Activated CD8-positive, alpha-beta memory T cell treated with anti-CD3 and anti-CD28 coated beads, Interleukin-2, amount 10 ng/mL, durations not matched to agents 7 days and 5 days (primary cell): Measurements from ENCODE around the gene IFNGR1. TPM values are rescaled to one million over a fixed set of nuclear protein-coding genes. Genes with fewer than 3 reads are reported as not detected.

Experiments used
- ATAC-seq: fragments of 150-1000 bp; cut with Tn5 transposase; one replicate; pipeline ENCODE4 v1.10.0; 2021; ENCODE audit warnings: moderate library complexity
- CTCF ChIA-PET: fragments of 350-600 bp; sonication (Branson Sonifier 250); formaldehyde crosslinking; loops from one replicate; lab custom pipeline; 2021; ENCODE audit warnings: antibody characterized with exemption; lab: Charles Lee
- DNase-seq: peaks from one replicate; pipeline ENCODE4 v3.0.0-alpha.2; 2020
- H3K27ac Mint-ChIP-seq: one replicate; pipeline ENCODE4 v1.8.0; 2021; ENCODE audit warnings: mild to moderate bottlenecking, mixed read lengths
- H3K27me3 Mint-ChIP-seq: one replicate; pipeline ENCODE4 v1.8.0; 2021; ENCODE audit warnings: mixed read lengths
- H3K36me3 Mint-ChIP-seq: one replicate; pipeline ENCODE4 v1.8.0; 2021; ENCODE audit warnings: mild to moderate bottlenecking, mixed read lengths
- H3K4me1 Mint-ChIP-seq: one replicate; pipeline ENCODE4 v1.8.0; 2021; ENCODE audit warnings: mixed read lengths
- H3K4me3 Mint-ChIP-seq: one replicate; pipeline ENCODE4 v1.8.0; 2021; ENCODE audit warnings: mild to moderate bottlenecking, moderate library complexity, mixed read lengths
- H3K9me3 Mint-ChIP-seq: one replicate; pipeline ENCODE4 v1.8.0; 2022; ENCODE audit warnings: low read depth, mixed read lengths
- total RNA-seq, 2 experiments: library from RNA; stranded (reverse); gene quantifications; one replicate each; pipeline ENCODE4 v1.2.3, GENCODE V29; 2021

Gene IFNGR1
- 10 to 100 TPM; 13.3 to 18.2 TPM for total RNA-seq

- Mint-ChIP-seq H3K36me3 (peaks cover 9% of the 10 kb centered on the region), H3K4me1 (peaks cover 33% of the 10 kb centered on the region), H3K9me3 (no peaks in the 10 kb centered on the region), H3K27ac (peak within 1 kb of the TSS; percentile 95), H3K4me3 (peak within 1 kb of the TSS; percentile 96), H3K27me3 (no peaks in the 10 kb centered on the region)
- CTCF ChIA-PET, result no interaction called here
- DNase-seq, result peak; percentile 96
- ATAC-seq, result peak; percentile 97
Observed at GRCh38 chr6:137218917-137219663, at the start of gene IFNGR1. TSS of gene IFNGR1 (minus strand) at chr6:137219385. CDS start at chr6:137219327, 58 bp downstream.

DNA sequence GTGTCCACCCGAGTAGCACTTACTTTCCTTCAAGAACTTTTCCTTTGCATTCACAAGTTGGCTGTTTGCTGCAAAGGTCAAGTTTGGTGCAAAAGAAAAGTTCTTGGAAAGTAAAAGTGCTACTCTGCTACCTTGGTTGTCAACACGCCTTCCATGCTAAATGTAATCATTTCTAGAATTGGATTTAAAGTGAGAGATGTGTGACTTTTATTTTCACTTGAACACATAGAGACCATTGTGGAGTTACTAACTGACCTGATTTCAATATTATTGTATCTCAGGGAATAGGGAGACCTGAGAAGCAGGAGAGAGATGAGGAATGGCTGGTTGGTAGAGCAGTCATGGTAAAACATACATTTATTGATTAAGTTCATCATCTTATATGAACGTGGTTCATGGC, 49.7 kb upstream of the IFNGR1 start:
- Mint-ChIP-seq H3K4me1 (peaks cover 10% of the 10 kb centered on the region), H3K36me3 (no peaks in the 10 kb centered on the region), H3K9me3 (no peaks in the 10 kb centered on the region), H3K27ac (no peak overlapping the region), H3K4me3 (no peak overlapping the region), H3K27me3 (peaks cover 42% of the 10 kb centered on the region)
- CTCF ChIA-PET, result interaction anchor here (1.1 to 1.4 kb wide), 2 partner anchors 9 to 26 kb away, joined by 3 read pairs; no protein-coding TSS in a partner anchor
- ATAC-seq (no peak), DNase-seq (no peak)

GRCh38 chr6:137266309-137266586, 47.1 kb upstream of the IFNGR1 start:
- Mint-ChIP-seq H3K4me3 (no peak overlapping the region), H3K9me3 (no peaks in the 10 kb centered on the region), H3K27ac (no peak overlapping the region), H3K4me1 (peaks cover 21% of the 10 kb centered on the region), H3K27me3 (peaks cover 44% of the 10 kb centered on the region), H3K36me3 (no peaks in the 10 kb centered on the region)
- no peak for DNase-seq
- CTCF ChIA-PET, result no interaction called here
- no peak for ATAC-seq

DNA sequence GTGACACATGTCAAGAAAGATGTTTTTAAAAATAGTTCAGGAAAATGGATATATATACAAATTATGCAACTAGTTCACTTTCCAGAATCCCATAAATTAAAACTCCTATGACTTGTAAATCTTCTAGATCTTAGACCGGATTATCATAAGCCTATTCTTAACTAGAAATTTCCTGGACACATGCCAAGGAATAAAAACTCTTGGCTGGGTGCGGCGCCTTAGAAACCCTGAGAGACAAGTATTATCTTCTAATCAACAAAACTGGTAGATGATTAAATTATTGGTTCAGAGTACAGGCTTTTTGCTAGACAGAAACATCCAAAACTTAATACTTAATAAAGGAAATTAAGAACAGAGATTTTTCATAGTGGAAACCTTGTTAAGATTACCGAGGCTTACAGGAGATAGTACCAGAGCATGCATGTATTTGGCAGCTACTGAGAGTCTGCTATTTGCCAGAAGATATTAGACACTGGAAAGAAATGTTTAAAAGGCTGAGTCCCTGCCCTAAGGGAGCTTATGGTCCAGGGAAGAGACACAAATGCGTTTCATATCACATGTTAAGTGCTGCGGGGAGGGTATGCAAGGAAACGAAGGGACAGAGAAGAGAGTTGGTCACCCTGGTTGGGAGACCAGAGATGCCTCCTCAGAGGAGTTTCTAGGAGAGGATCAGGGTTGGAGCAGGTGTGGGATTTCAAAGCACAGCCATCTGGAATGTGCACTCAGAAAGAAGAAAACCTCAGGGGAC, 46.5 kb upstream of the IFNGR1 start:
- ATAC-seq (no peak), DNase-seq (no peak)
- Mint-ChIP-seq H3K4me3 (no peak overlapping the region), H3K27ac (no peak overlapping the region), H3K9me3 (no peaks in the 10 kb centered on the region), H3K4me1 (peaks cover 25% of the 10 kb centered on the region), H3K27me3 (peaks cover 44% of the 10 kb centered on the region), H3K36me3 (no peaks in the 10 kb centered on the region)
- CTCF ChIA-PET, result no interaction called here

DNA sequence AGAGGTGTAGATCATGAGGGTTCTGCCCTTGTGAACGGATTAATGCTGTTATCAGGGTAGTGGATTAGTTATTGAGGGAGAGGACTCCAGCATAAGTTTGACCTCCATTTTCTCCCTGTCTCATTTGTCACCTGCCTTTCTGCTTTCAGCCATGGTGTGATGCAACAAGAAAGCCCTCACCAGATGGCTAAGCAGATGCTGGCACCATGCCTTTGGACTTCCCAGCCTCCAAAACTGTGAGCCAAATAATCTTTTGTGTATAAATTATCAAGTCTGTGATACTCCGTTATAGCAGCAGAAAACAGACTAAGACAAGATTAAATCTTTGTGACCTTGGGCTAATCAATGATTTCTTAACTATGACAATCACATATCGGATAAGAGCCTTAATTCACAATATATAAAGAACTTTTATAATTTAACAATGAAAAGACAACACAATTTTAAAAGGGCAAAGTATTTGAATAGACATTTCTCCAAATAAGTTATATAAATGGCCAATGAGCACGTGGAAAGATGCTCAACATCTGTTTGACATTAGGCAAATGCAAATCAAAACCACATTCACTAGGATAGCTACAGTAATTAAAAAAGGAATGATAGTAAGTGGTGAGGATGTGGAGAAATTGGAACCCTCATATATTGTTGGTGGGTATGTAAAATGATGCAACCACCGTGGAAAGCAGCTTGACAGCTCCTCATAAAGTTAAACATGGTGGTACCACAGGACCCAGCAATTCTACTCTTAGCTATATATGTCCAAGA, 45.3 kb upstream of the IFNGR1 start:
- H3K36me3 Mint-ChIP-seq, result no peaks in the 10 kb centered on the region
- no peaks in the 10 kb centered on the region for H3K9me3 Mint-ChIP-seq
- no peak overlapping the region for H3K27ac Mint-ChIP-seq
- CTCF ChIA-PET, result no interaction called here
- H3K27me3 Mint-ChIP-seq, result peaks cover 41% of the 10 kb centered on the region
- no peak for DNase-seq
- H3K4me1 Mint-ChIP-seq, result peaks cover 25% of the 10 kb centered on the region
- no peak overlapping the region for H3K4me3 Mint-ChIP-seq
- ATAC-seq, result no peak

DNA sequence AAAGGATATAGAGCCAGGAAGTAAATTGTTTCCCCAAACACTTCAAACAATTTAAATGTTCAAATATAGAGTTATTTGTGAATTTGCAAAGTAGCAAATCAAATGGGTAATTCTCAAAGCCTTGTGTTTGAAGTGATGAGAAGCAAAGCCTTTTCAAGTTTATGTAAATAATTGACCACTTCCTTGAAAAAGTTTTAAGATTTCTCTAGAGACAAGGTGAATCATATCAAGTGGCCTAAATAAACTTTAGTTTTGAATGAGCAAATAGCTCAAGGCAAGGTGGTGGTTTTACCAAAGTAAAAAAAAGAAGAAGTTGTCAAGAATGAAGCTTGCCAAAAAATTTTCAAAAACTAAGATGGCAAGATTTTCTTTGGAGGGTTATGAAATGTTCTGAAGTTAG, 42.6 kb upstream of the IFNGR1 start:
- no peaks in the 10 kb centered on the region for H3K9me3 Mint-ChIP-seq
- CTCF ChIA-PET, result interaction anchor here (0.8 to 1.1 kb wide), 2 partner anchors 12 to 168 kb away, joined by 3 read pairs; no protein-coding TSS in a partner anchor
- no peaks in the 10 kb centered on the region for H3K36me3 Mint-ChIP-seq
- DNase-seq (no peak), ATAC-seq (no peak)
- no peak overlapping the region for H3K27ac Mint-ChIP-seq
- H3K4me3 Mint-ChIP-seq, result no peak overlapping the region
- peaks cover 18% of the 10 kb centered on the region for H3K4me1 Mint-ChIP-seq
- H3K27me3 Mint-ChIP-seq, result peaks cover 24% of the 10 kb centered on the region

DNA sequence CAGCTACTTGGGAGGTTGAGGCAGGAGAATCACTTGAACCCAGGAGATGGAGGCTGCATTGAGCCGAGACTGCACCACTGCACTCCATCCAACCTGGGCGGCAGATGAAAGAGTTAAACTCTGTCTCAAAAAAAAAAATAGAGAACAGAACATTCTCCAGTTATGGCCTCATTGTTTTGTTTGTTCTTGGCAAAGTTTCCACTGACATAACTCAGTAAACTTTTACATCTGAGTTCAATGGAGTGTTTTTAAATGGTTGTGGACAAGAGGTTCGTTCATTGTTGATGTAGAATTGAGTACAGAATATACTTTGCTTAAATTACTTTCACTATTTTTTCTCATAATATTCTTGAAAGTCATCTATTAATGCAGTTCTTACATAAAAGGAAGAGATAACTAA, 42.2 kb upstream of the IFNGR1 start:
- no peak for DNase-seq
- H3K27me3 Mint-ChIP-seq, result peaks cover 21% of the 10 kb centered on the region
- no peak overlapping the region for H3K27ac Mint-ChIP-seq
- H3K9me3 Mint-ChIP-seq, result peaks cover under 1% of the 10 kb centered on the region
- CTCF ChIA-PET, result interaction anchor here (0.8 to 1.1 kb wide), 2 partner anchors 12 to 167 kb away, joined by 3 read pairs; no protein-coding TSS in a partner anchor
- H3K4me3 Mint-ChIP-seq, result no peak overlapping the region
- no peak for ATAC-seq
- H3K4me1 Mint-ChIP-seq, result peaks cover 18% of the 10 kb centered on the region
- H3K36me3 Mint-ChIP-seq, result no peaks in the 10 kb centered on the region

DNA sequence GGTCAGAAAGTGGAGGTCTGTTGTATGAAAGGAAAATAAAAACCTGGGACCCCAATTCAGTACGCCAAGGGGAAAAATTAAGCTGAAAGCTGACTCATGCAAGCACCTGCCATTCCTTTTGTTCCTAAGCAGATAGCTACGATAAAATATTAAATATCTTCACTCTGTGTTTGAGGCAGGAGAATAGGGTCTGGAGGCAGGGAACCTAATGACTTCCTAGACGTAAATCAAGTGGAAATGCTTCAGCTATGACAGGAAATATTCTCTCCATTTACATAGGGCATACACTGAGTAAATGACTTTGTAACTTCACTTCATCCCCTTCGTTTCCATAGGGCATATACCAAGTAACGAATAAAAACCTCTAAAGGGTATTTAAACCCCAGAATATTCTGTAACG, 41.0 kb upstream of the IFNGR1 start:
- no peak overlapping the region for H3K27ac Mint-ChIP-seq
- peaks cover 18% of the 10 kb centered on the region for H3K27me3 Mint-ChIP-seq
- no peak overlapping the region for H3K4me3 Mint-ChIP-seq
- no peaks in the 10 kb centered on the region for H3K36me3 Mint-ChIP-seq
- H3K9me3 Mint-ChIP-seq, result peaks cover 6% of the 10 kb centered on the region
- peaks cover 18% of the 10 kb centered on the region for H3K4me1 Mint-ChIP-seq
- no peak for DNase-seq
- CTCF ChIA-PET, result interaction anchor here (1.4 to 1.5 kb wide), 2 partner anchors 8 to 11 kb away, joined by 3 to 7 read pairs; no protein-coding TSS in a partner anchor
- ATAC-seq, result no peak

DNA sequence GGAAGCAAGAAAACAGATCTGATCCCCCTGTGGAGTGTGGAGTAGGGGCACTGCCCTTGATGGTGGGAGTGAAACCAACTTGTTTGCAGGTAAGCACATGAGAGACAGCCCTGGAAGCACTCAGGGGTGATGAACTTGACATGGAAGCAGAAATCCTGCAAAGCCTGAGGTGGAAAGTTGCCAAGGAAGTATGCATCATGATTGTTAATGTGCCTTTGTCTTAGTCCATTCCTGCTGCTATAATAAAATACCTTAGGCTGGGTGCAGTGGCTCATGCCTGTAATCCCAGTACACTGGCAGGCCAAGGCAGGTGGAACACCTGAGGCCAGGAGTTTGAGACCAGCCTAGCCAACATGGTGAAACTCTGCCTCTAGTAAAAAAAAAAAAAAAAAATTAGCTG, 40.2 kb upstream of the IFNGR1 start:
- no peak overlapping the region for H3K4me3 Mint-ChIP-seq
- H3K27ac Mint-ChIP-seq, result no peak overlapping the region
- peaks cover 18% of the 10 kb centered on the region for H3K4me1 Mint-ChIP-seq
- DNase-seq, result no peak
- peaks cover 9% of the 10 kb centered on the region for H3K9me3 Mint-ChIP-seq
- CTCF ChIA-PET, result interaction anchor here (1.5 kb wide), 1 partner anchor 9 kb away, joined by 3 read pairs; no protein-coding TSS in a partner anchor
- ATAC-seq, result no peak
- peaks cover 5% of the 10 kb centered on the region for H3K36me3 Mint-ChIP-seq
- H3K27me3 Mint-ChIP-seq, result peaks cover 13% of the 10 kb centered on the region

GRCh38 chr6:137258170-137258569, 39.0 kb upstream of the IFNGR1 start:
- DNase-seq, result no peak
- peak; percentile 27 for ATAC-seq
- CTCF ChIA-PET, result interaction anchor here (1.3 kb wide), 1 partner anchor 10 kb away, joined by 3 read pairs; no protein-coding TSS in a partner anchor

DNA sequence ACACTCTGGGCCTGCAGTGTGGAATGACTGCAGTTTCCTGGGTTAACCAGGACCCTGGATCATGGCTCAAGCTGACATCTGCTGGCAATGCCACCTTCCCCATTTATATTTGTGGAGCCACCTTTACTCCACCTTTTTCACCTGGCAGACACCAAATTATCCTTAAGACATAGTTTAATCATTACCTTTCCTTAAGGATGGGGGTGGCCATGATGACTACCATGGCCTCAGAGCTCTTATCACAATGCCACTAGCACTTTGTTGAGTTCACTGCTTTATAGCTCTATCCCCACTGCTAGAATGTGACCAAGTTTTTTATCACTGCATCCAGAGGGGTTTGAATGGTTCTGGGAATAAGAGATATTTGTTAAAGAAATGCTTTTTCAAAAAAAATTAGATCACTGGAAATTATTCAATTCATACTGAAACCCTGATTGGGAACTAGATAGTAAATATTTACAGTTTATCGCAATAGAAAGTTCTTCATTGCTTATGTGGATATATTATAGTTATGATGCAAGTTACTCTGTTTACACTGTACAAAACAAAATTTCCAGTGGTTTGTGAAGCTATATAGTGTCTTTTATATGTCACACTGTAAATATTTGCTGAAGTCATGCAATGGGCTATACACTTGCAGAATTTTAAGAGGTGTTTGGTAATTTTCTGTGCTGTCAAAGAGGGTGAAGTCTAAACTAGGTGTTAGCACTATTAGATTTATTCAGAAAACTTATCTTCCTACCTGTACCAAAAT, 37.3 kb upstream of the IFNGR1 start:
- peaks cover 10% of the 10 kb centered on the region for H3K4me1 Mint-ChIP-seq
- no peak overlapping the region for H3K4me3 Mint-ChIP-seq
- no peak overlapping the region for H3K27ac Mint-ChIP-seq
- peaks cover 13% of the 10 kb centered on the region for H3K9me3 Mint-ChIP-seq
- peaks cover 6% of the 10 kb centered on the region for H3K36me3 Mint-ChIP-seq
- H3K27me3 Mint-ChIP-seq, result peaks cover 13% of the 10 kb centered on the region
- no peak for ATAC-seq
- CTCF ChIA-PET, result no interaction called here
- DNase-seq, result no peak

More at GRCh38 chr6:137258170-137258569, 39.0 kb upstream of the IFNGR1 start:
- H3K36me3 Mint-ChIP-seq, result peaks cover 6% of the 10 kb centered on the region
- H3K9me3 Mint-ChIP-seq, result peaks cover 10% of the 10 kb centered on the region
- peaks cover 8% of the 10 kb centered on the region for H3K27me3 Mint-ChIP-seq
- peaks cover 18% of the 10 kb centered on the region for H3K4me1 Mint-ChIP-seq
- no peak overlapping the region for H3K27ac Mint-ChIP-seq
- no peak overlapping the region for H3K4me3 Mint-ChIP-seq

DNA sequence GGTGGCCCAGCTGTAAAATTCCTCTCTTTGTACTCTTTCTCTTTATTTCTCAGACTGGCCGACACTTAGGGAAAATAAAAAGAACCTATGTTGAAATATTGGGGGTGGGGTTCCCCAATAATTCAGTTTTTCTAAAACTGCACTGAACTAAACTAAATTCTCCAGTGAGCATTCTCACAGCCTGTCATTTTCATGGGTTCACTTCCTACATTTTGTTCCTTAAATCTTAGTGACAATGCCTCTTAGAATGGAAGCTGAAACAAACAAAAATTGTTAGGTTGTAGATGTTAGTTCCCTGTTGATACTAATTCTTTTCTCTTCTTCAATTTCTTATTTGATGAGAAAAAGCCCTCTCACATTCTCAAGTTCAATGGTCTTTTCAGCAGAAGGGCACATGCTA, 35.8 kb upstream of the IFNGR1 start:
- ATAC-seq, result no peak

More for the DNA sequence above, 35.8 kb upstream of the IFNGR1 start:
- peaks cover 20% of the 10 kb centered on the region for H3K27me3 Mint-ChIP-seq
- DNase-seq, result no peak
- H3K9me3 Mint-ChIP-seq, result peaks cover 13% of the 10 kb centered on the region
- peaks cover 6% of the 10 kb centered on the region for H3K36me3 Mint-ChIP-seq
- CTCF ChIA-PET, result no interaction called here
- H3K4me1 Mint-ChIP-seq, result peaks cover 2% of the 10 kb centered on the region
- H3K27ac Mint-ChIP-seq, result no peak overlapping the region
- H3K4me3 Mint-ChIP-seq, result no peak overlapping the region
